CD14-positive monocyte (primary cell): Measurements from ENCODE around the gene SCN8A. TPM values are rescaled to one million over a fixed set of nuclear protein-coding genes. Genes with fewer than 3 reads are reported as not detected.

Experiments
- DNase-seq, 3 donors: peaks; one replicate each; pipeline ENCODE4 v3.0.0-alpha.2; 2011 to 2022
- H2AFZ ChIP-seq: 2 replicates; pipeline ENCODE4 v1.6.0; 2012; ENCODE audit warnings: mild to moderate bottlenecking, low read depth, low read length, inconsistent platforms; ENCODE audit not compliant: insufficient read depth, poor library complexity, severe bottlenecking
- H3K27ac ChIP-seq, 2 donors: 1 replicate in 1 of 2; 2 replicates in 1 of 2; pipeline ENCODE4 v1.5.1; 2012 to 2013; ENCODE audit warnings: low read length in 2 of 2, control low read depth in 1 of 2, inconsistent platforms in 1 of 2, low read depth in 1 of 2, mild to moderate bottlenecking in 1 of 2
- H3K27me3 ChIP-seq, 2 donors: one replicate each; pipeline versions ENCODE4 v1.6.0 to v1.6.1; 2011 to 2013; ENCODE audit warnings: low read length in 2 of 2; ENCODE audit not compliant: control insufficient read depth in 2 of 2, insufficient read depth in 2 of 2
- H3K36me3 ChIP-seq, 2 donors: replicated peaks in 1 of 2; 1 replicate in 1 of 2; 2 replicates in 1 of 2; pipeline versions ENCODE4 v1.5.1 to v1.6.1; 2012 to 2013; ENCODE audit warnings: low read length in 2 of 2, control low read depth in 1 of 2, inconsistent platforms in 1 of 2, mild to moderate bottlenecking in 1 of 2; ENCODE audit not compliant: insufficient read depth in 2 of 2, control insufficient read depth in 1 of 2
- H3K4me1 ChIP-seq, 2 donors: 1 replicate in 1 of 2; 2 replicates in 1 of 2; pipeline versions ENCODE4 v1.5.1 to v1.6.1; 2012 to 2013; ENCODE audit warnings: low read length in 2 of 2, control low read depth in 1 of 2, inconsistent platforms in 1 of 2, mild to moderate bottlenecking in 1 of 2, moderate library complexity in 1 of 2; ENCODE audit not compliant: insufficient read depth in 2 of 2, control insufficient read depth in 1 of 2
- H3K4me2 ChIP-seq: replicated peaks from 2 replicates; pipeline ENCODE3; 2012; ENCODE audit warnings: low read length, moderate library complexity, mild to moderate bottlenecking; ENCODE audit not compliant: poor library complexity, severe bottlenecking; ENCODE audit errors: extremely low read depth
- H3K4me3 ChIP-seq, 3 experiments: fragments of 200-600 bp in 1 of 3; sonication (generic) in 1 of 3; replicated peaks in 1 of 3; 1 replicate in 2 of 3; 2 replicates in 1 of 3; pipeline ENCODE4 v1.5.1; 2011 to 2013; ENCODE audit warnings: low read length in 3 of 3, mild to moderate bottlenecking in 3 of 3, control low read depth in 2 of 3, low read depth in 2 of 3, inconsistent platforms in 1 of 3, moderate library complexity in 1 of 3
- H3K79me2 ChIP-seq: 2 replicates; pipeline ENCODE4 v1.6.0; 2012; ENCODE audit warnings: mild to moderate bottlenecking, control low read depth, inconsistent platforms, low read length, moderate library complexity; ENCODE audit not compliant: insufficient read depth
- H3K9ac ChIP-seq: 2 replicates; pipeline ENCODE4 v1.6.0; 2017; ENCODE audit warnings: low read length, mild to moderate bottlenecking; ENCODE audit not compliant: insufficient read depth, poor library complexity, severe bottlenecking
- H3K9me3 ChIP-seq, 2 donors: replicated peaks in 1 of 2; 1 replicate in 1 of 2; 2 replicates in 1 of 2; pipeline versions ENCODE4 v1.5.1 to v1.6.1; 2012 to 2013; ENCODE audit warnings: low read length in 2 of 2, control low read depth in 1 of 2; ENCODE audit not compliant: control insufficient read depth in 1 of 2, insufficient read depth in 1 of 2
- H4K20me1 ChIP-seq: 2 replicates; pipeline ENCODE4 v1.6.0; 2012; ENCODE audit warnings: mild to moderate bottlenecking, low read length, control low read depth, moderate library complexity; ENCODE audit not compliant: insufficient read depth
- H3K27ac Mint-ChIP-seq, 7 donors: one replicate each; pipeline ENCODE4 v1.8.0; 2020; ENCODE audit warnings: mild to moderate bottlenecking in 7 of 7, mixed read lengths in 7 of 7, moderate library complexity in 6 of 7, inconsistent platforms in 2 of 7
- H3K27me3 Mint-ChIP-seq, 3 donors: one replicate each; pipeline ENCODE4 v1.8.0; 2021 to 2022; ENCODE audit warnings: low read depth in 3 of 3, mild to moderate bottlenecking in 3 of 3, mixed read lengths in 3 of 3, moderate library complexity in 3 of 3, inconsistent platforms in 1 of 3
- H3K36me3 Mint-ChIP-seq, 2 donors: one replicate each; pipeline ENCODE4 v1.8.0; 2020; ENCODE audit warnings: mixed read lengths in 2 of 2, inconsistent platforms in 1 of 2, mild to moderate bottlenecking in 1 of 2
- H3K4me1 Mint-ChIP-seq: one replicate; pipeline ENCODE4 v1.8.0; 2020; ENCODE audit warnings: mild to moderate bottlenecking, mixed read lengths
- H3K4me3 Mint-ChIP-seq, 2 donors: one replicate each; pipeline ENCODE4 v1.8.0; 2020; ENCODE audit warnings: mild to moderate bottlenecking in 2 of 2, mixed read lengths in 2 of 2, moderate library complexity in 1 of 2
- H3K9me3 Mint-ChIP-seq, 7 donors: one replicate each; pipeline ENCODE4 v1.8.0; 2020 to 2022; ENCODE audit warnings: mixed read lengths in 7 of 7, mild to moderate bottlenecking in 6 of 7, moderate library complexity in 6 of 7, inconsistent platforms in 2 of 7
- WGBS: methylation state at CpG from one replicate; pipeline ENCODE4 v1.1.5; 2013; ENCODE audit warnings: missing lambda C conversion rate; ENCODE audit not compliant: insufficient coverage; 5-methylcytosine and 5-hydroxymethylcytosine counted together
- intact Hi-C, 2 donors: fragments of 100-400 bp; cut with micrococcal nuclease; formaldehyde crosslinking; loops; one replicate each; pipeline versions ENCODE4 v1.15.0 to v1.15.1; 2023
- polyA plus RNA-seq, 3 donors: library from polyadenylated mRNA; depleted of rRNA in 1 of 3; unstranded in 2 of 3; stranded (reverse) in 1 of 3; fragments of 300-500 nt in 2 of 3; fragments of >200 nt in 1 of 3; fragmentation: Illumina TruSeq in 2 of 3; gene quantifications; 1 replicate in 2 of 3; 2 replicates in 1 of 3; pipeline ENCODE4 v1.2.3, GENCODE V29; 2012 to 2021
- TF ChIP-seq, protein P1 (sequence below): fragments of 200-600 bp; IDR thresholded peaks from one replicate; pipeline ENCODE4 v1.8.0; 2022; ENCODE audit warnings: antibody characterized with exemption, mild to moderate bottlenecking

The SCN8A gene
- polyA plus RNA-seq, 3 donors = 0.03 TPM; not detected in 2

- Mint-ChIP-seq H3K36me3 (no peaks in the 10 kb centered on the region), H3K27ac (peak overlapping the region in 1 of 7 donors; percentile 3), H3K4me3 (no peak overlapping the region), H3K9me3 (no peaks in the 10 kb centered on the region), H3K4me1 (no peaks in the 10 kb centered on the region), H3K27me3 (peaks cover 0 to 2% (median 0%) of the 10 kb centered on the region in 3 donors)
- Histone ChIP-seq H3K4me2 (no peak overlapping the region), H3K27me3 (no peaks in the 10 kb centered on the region), H3K9ac (no peak overlapping the region), H3K36me3 (no peaks in the 10 kb centered on the region), H3K79me2 (no peaks in the 10 kb centered on the region), H3K27ac (no peak overlapping the region), H3K4me3 (no peak overlapping the region), H3K4me1 (no peaks in the 10 kb centered on the region), H4K20me1 (no peaks in the 10 kb centered on the region), H2AFZ (no peak overlapping the region), H3K9me3 (no peaks in the 10 kb centered on the region)
- intact Hi-C loops = no loop called here
- TF ChIP-seq, protein P1, sequence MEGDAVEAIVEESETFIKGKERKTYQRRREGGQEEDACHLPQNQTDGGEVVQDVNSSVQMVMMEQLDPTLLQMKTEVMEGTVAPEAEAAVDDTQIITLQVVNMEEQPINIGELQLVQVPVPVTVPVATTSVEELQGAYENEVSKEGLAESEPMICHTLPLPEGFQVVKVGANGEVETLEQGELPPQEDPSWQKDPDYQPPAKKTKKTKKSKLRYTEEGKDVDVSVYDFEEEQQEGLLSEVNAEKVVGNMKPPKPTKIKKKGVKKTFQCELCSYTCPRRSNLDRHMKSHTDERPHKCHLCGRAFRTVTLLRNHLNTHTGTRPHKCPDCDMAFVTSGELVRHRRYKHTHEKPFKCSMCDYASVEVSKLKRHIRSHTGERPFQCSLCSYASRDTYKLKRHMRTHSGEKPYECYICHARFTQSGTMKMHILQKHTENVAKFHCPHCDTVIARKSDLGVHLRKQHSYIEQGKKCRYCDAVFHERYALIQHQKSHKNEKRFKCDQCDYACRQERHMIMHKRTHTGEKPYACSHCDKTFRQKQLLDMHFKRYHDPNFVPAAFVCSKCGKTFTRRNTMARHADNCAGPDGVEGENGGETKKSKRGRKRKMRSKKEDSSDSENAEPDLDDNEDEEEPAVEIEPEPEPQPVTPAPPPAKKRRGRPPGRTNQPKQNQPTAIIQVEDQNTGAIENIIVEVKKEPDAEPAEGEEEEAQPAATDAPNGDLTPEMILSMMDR = no peak
- no peak for DNase-seq
- 100% methylated on average over 2 of the region's 6 CpGs for WGBS
Observed at GRCh38 chr12:51766067-51766676, 175.1 kb downstream of the SCN8A start.

- H3K9me3 Mint-ChIP-seq = peaks cover 0 to 2% (median 0%) of the 10 kb centered on the region in 7 donors
- WGBS = 89% methylated on average over 1 of the region's 1 CpG
- H3K27me3 ChIP-seq = no peaks in the 10 kb centered on the region
- no peaks in the 10 kb centered on the region for H3K9me3 ChIP-seq
- H3K79me2 ChIP-seq = no peaks in the 10 kb centered on the region
- no peak overlapping the region for H2AFZ ChIP-seq
- no peaks in the 10 kb centered on the region for H3K36me3 Mint-ChIP-seq
- H3K27ac Mint-ChIP-seq = no peak overlapping the region
- peaks cover 11 to 13% of the 10 kb centered on the region in 2 donors for H3K4me1 ChIP-seq
- peaks cover 2 to 5% (median 2%) of the 10 kb centered on the region in 3 donors for H3K27me3 Mint-ChIP-seq
- H4K20me1 ChIP-seq = no peaks in the 10 kb centered on the region
- no peak overlapping the region for H3K4me3 Mint-ChIP-seq
- no peaks in the 10 kb centered on the region for H3K36me3 ChIP-seq
- TF ChIP-seq, protein P1 = no peak
- no peak for DNase-seq
- intact Hi-C loops = no loop called here
- H3K4me1 Mint-ChIP-seq = peaks cover 18% of the 10 kb centered on the region
- H3K27ac ChIP-seq = no peak overlapping the region
- H3K4me3 ChIP-seq = no peak overlapping the region
- H3K4me2 ChIP-seq = no peak overlapping the region
- H3K9ac ChIP-seq = no peak overlapping the region
Observed at GRCh38 chr12:51771008-51771407, 180.0 kb downstream of the SCN8A start.
